Measurements from ENCODE around the gene NSMF.
"Not testable (repeated sequence)": the region's sequence is repeated elsewhere in the genome, so short reads cannot be mapped to it uniquely, and the experiment has no call there.

Gene NSMF

DNA sequence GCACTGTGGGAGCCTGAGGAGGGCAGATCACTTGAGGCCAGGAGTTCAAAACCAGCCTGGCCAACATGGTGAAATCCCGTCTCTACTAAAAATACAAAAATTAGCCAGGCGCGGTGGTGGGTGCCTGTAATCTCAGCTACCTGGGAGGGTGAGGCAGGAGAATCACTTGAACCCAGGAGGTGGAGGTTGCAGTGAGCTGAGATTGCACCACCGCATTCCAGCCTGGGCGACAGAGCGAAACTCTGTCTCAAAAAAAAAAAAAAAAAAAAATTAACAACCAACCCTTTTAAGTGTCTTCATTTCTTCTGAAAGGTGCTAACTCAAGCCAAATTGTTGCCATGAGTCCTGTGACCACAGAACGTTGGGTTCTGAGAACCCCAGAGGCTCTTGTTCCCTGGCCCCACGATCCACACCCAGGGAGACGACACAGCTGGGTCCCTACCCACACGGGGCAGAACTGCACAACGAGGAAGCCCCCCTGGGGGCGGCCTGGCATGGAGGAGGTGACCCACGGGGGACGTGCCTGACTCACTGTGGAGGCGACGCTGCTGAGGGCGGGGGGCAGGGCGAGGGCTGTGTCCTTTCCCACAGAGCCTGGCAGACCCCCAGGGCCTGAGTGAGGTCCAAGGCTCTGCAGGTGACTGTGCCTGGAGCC is 48.8 kb downstream of the NSMF start:
- FAIRE-seq, result not testable (repeated sequence)

DNA sequence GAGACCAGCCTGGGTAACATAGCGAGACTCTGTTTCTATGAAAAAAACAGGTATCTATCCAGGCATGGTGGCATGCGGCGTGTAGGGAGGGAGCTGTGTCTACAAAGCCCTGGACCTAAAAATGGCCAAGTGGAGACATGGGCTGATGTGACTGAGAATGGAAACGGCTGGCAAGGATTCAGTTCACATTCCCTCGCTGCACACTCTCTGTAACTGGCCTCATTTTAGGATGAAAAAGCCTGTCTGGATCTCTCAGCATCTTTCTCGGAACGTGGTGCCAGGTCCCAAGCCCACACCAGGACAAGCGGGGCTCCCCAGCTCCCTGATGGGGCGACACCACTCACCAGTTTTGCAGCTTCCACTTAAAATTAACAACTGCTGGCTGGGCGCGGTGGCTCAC is 49.6 kb downstream of the NSMF start:
- FAIRE-seq, result no peak

DNA sequence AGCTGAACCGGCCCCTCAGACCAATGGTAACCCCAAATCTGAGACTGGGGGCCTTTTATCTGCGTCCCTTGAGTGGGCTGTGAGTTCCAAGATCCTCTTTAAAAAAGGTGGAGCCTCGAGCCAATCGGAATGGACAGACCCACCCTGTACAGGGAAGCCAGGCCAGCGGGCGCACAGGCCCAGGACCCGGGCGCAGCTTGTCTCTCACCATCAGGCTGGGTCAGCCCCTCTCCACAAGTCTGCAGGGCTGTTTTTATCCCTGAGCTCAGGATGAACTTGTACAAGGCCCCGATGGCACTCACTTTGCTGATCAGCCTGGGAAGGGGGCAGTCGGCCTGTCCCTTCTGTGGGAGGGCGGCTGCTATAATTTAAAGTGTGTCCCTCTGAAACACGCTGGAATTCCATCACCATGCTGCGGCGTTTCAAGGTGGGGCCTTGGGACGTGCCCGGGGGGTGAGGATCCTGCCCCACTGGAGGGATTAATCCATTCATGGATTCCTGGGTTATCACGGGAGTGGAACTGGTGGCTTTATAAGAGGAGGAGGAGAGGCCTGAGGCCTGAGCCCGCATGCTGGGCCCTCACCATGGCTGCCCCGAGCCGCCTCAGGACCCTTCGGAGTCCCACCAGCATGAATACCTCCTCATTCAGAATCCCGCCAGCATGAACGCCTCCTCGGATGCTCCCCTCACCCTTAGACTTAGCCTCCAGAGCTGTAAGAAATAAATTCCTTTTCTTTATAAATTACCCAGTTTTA is 50.3 kb downstream of the NSMF start:
- FAIRE-seq, result no peak

DNA sequence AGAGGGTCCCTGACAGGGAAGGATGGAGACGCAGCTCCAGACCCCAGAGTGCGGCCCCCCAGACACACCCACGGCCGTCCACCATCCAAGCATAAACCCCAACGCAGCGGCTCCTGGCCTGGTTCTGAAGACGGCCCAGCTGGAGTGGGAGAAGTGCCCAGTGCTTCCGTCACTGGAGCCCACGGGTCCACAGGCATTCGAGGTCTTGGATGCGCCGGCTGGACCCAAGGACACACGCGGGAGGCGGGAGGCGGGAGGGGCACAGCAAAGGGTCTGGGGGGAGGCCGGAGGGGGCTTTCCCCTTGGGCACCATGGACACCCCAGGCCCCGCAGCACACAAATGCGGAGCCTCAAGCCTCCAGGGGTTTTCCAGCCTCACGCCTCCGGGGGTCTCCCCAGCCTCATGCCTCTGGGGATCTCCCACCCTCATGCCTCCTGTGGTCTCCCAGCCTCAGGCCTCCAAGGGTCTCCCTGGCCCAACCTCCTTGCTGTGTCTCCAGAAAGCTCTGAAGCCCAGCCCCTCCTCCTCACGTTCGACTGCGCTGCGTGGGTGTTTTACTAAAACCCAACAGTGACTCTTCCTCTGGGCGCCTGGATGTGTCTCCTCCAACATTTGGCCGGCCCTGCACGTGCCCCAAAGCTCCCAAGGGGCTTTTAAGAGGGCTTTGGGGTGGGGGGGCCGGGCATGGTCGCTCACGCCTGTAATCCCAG is 51.4 kb downstream of the NSMF start:
- FAIRE-seq, result no peak

DNA sequence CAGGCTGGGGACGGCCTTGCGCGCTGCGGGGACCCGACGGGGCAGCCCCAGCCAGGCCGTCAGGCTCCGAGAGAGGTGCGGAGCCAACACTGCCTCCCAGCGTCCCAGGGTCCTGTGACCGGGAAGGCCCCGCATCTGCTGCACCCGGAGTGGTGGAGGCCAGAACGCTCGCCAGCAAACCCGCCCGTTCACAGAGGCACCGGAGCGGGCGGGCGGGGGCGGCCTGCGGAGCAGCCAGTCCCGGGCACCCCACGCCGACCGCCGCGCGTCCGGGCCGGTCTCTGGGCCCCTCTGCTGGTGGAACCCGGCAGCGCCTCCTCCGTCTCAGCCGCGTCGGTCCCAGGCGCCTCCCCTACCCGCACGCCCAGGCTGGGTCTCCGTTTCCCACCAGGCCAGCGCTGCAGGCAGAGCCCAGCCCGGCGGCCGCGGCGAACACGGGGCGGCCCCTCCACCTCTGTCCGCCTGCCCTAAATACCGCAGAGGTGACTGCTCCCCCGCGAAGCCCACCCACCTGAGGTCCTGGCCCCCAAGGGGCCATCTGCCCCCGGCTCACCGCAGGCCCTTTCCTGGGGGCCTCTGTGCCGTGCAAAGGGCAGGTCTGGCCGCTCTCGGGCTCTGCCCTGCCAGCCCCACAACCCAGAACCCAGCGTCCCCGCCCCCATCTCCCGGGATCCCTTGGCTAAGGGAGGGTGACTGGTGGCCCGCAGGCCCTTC is 52.1 kb downstream of the NSMF start:
- no peak for FAIRE-seq

DNA sequence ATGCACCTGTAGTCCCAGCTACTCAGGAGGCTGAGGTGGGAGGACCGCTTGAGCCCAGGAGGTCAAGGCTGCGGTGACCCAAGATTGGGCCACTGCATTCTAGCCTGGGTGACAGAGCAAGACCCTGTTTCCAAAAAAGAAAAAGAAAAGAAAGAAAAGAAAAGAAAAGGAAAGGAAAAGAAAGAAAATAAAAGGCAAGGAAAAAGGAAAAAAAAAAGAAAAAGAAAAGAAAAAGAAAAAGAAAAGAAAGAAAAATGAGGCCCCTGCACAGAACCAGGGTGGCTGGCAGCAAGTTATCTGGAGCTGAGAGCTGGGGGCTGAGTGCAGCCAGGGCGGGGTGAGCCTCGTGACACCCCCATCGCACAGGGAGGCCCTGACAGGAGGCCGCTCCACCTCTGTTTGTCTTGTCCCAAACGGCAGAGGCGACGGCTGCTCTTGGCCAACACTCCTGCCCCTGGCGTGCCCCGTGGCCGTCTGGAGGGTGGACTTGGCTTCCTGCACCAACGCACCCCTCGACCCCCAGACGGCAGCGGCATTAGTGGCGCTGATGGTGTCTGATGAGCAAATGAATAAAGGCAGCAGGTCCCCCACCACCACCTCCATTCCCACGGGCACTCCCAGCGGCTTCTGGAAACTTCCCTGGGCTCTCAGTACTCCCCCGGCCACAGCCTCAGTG is 52.9 kb downstream of the NSMF start:
- FAIRE-seq, result no peak

DNA sequence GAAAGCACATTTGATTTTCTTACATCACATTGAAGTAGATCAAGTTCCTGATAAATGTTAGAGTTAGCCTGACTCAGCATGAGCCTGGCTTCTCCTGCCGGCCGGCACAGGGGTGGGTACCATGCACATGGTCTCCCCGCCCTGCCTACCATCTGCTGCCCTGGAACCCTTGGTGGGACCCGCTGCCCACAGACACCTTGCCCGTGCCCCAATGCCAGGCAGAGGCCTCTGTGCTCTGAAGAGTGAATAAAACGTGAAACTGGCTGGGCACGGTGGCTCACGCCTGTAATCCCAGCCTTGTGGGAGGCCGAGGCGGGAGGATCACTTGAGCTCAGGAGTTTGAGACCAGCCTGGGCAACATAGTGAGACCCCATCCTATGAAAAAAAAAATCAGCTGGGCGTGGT is 53.5 kb downstream of the NSMF start:
- no peak for FAIRE-seq

DNA sequence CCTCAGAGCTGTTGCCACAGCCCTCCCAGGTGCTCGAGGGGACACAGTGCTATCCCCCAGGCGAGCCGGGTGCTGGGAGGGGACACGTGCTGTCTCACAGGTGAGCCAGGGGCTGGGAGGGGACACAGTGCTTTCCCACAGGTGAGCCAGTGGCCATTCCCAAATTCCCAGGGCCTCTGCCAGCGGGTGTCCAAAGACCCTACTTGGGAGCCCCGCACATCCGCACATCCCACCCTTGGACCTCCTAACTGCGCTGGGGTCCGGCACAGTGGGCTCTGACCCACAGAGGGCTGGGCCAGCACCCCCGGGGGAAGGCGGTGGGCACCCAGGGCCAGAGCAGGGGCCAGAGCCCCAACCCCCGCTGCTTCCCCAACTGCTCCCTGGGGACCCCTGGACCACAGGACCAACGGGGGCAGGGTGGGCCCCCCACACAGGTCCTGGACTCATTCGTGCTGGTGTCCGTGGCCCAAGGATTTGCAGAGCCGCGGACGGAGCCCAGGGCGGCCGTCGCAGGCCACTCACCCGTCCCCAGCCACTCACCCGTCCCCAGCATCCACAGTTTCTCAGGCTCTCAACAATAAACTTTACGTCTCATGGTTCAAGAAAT is 54.1 kb downstream of the NSMF start:
- no peak for FAIRE-seq

DNA sequence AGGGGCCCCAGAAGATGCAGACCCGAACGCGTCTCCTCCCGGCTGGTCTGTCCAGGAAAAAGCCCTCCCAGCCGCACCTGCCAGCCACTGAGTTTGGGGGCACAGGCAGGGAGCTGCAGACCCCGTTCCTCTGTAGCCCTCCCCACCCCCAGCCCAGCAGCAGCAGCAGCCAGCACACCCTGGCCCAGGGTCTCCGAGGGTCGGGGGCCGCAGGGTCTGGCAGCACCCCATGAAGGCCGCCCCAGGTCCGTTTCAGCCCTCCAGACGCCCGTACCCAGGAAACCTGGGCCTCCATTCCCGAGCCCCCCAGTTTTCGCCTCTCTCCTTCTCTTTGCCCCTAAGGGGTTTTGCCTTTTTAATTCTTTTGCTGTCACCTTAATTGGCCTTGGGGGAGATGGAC is 55.9 kb downstream of the NSMF start:
- FAIRE-seq, result no peak

DNA sequence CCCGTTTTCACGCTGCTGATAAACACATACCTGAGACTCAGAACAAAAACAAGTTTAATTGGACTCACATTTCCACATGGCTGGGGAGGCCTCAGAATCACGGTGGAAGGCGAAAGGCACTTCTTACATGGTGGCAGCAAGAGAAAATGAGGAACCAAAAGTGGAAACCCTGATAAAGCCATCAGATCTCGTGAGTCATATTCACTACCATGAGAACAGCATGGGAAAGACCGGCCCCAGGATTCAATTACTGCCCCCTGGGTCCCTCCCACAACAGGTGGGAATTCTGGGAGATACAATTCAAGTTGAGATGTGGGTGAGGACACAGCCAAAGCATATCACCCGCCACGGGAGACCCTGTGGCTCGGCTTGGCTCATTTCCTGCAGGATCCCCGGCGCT is 56.4 kb downstream of the NSMF start:
- FAIRE-seq, result no peak

DNA sequence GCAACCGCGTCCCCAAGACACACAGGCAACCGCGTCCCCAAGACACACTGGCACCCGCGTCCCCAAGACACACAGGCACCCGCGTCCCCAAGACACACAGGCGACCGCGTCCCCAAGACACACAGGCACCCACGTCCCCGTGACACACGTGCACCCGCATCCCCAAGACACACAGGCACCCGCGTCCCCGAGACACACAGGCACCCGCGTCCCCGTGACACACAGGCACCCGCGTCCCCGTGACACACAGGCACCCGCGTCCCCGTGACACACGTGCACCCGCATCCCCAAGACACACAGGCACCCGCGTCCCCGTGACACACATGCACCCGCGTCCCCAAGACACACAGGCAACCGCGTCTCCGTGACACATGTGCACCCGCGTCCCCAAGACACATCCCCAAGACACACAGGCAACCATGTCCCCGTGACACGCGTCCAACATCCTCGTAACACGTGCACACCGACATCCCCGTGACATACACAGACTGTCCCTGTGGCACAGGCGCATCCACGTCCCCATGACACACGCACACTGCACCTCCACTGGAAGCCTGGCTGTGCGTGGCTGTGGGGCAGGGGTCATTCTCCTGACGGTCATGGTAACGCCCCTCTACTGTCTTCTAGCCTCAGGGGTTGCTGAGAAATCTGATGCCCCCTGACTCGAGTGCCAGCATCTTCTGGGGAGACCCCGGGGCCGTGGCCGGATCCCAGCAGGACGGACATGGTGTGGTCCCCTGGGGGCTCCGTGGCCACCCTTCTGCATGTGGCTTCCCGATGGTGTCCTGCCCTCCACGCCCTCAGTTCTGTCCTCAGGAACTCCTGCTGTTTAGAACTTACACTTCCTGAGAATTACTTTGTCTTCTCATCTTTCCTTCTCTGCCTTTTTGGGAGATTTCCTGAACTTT is 60.3 kb downstream of the NSMF start:
- FAIRE-seq, result no peak

DNA sequence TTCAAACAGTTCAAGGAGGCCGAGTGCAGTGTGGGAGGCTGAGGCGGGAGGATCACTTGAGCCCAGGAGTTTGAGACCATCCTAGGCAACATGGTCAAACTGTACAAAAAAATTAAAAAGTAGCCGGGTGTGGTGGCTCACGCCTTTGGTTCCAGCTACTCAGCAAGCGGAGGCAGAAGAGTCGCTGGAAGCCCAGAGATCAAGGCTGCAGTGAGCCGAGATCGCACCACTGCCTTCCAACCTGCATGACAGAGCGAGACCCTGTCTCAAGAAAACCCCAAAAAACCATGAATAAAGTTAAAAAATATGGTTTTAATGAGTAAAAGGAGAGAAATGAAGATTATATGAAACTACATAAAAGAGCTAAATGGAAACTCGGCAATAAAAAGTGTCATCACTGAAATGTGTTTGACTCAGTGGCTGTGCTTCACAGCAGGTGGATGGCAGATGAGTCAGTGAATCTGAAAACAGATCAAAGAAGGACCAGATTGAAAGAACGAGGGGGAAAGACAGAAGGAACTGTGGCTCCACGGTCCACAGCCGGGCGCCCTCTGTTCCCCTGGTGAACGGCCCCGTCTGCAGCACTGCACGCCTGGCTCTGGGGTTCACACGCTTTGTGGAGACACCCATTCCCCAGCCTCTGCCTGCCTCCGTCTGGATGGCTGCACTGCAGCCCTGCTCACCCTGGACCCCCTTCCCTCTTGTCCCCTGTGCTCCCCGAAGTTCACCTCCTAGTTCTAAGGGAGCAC is 61.3 kb downstream of the NSMF start:
- no peak for FAIRE-seq

Measured in colon (tissue), 2 donors.